Stimulated activated CD8-positive, alpha-beta memory T cell treated with anti-CD3 and anti-CD28 coated beads, Interleukin-2, amount 100 ng/mL, for 48 hours (primary cell): ENCODE results near the gene NEUROG3.
"Not testable (repeated sequence)": the region's sequence is repeated elsewhere in the genome, so short reads cannot be mapped to it uniquely, and the experiment has no call there.

Experiments
- DNase-seq, 2 donors: peaks; one replicate each; pipeline ENCODE4 v3.0.0-alpha.2; 2020; ENCODE audit warnings: low read depth in 2 of 2

Gene NEUROG3

GRCh38 chr10:69571618-69572158, 1.5 kb downstream of the NEUROG3 start:
- no peak for DNase-seq

GRCh38 chr10:69570050-69570816, 3.0 kb downstream of the NEUROG3 start:
- no peak for DNase-seq

GRCh38 chr10:69569396-69569934, 3.8 kb downstream of the NEUROG3 start:
- DNase-seq, result no peak

- DNase-seq, result no peak
Observed at GRCh38 chr10:69568472-69569395, 4.5 kb downstream of the NEUROG3 start.

GRCh38 chr10:69567920-69568319, 5.3 kb downstream of the NEUROG3 start:
- peak in 1 of 2 donors; percentile 29 for DNase-seq

- no peak for DNase-seq
Observed at GRCh38 chr10:69562731-69563254, 10.4 kb downstream of the NEUROG3 start.

GRCh38 chr10:69559525-69559924, 13.7 kb downstream of the NEUROG3 start:
- no peak for DNase-seq

- no peak for DNase-seq
Observed at GRCh38 chr10:69558559-69558958, 14.7 kb downstream of the NEUROG3 start.

- no peak for DNase-seq
Observed at GRCh38 chr10:69554611-69555010, 18.6 kb downstream of the NEUROG3 start.

GRCh38 chr10:69553328-69553727, 19.9 kb downstream of the NEUROG3 start:
- no peak for DNase-seq

- no peak for DNase-seq
Observed at GRCh38 chr10:69552268-69552667, 21.0 kb downstream of the NEUROG3 start.

- no peak for DNase-seq
Observed at GRCh38 chr10:69549959-69550358, 23.3 kb downstream of the NEUROG3 start.

GRCh38 chr10:69541463-69541862, 31.8 kb downstream of the NEUROG3 start:
- DNase-seq, result no peak

GRCh38 chr10:69538461-69538860, 34.8 kb downstream of the NEUROG3 start:
- no peak for DNase-seq

GRCh38 chr10:69537449-69537848, 35.8 kb downstream of the NEUROG3 start:
- no peak for DNase-seq

GRCh38 chr10:69536521-69536920, 36.7 kb downstream of the NEUROG3 start:
- not testable (repeated sequence) for DNase-seq

- no peak for DNase-seq
Observed at GRCh38 chr10:69533658-69534057, 39.6 kb downstream of the NEUROG3 start.

GRCh38 chr10:69527961-69528360, 45.3 kb downstream of the NEUROG3 start:
- no peak for DNase-seq
